Measurements from ENCODE around the gene CHD1.

The CHD1 gene

DNA sequence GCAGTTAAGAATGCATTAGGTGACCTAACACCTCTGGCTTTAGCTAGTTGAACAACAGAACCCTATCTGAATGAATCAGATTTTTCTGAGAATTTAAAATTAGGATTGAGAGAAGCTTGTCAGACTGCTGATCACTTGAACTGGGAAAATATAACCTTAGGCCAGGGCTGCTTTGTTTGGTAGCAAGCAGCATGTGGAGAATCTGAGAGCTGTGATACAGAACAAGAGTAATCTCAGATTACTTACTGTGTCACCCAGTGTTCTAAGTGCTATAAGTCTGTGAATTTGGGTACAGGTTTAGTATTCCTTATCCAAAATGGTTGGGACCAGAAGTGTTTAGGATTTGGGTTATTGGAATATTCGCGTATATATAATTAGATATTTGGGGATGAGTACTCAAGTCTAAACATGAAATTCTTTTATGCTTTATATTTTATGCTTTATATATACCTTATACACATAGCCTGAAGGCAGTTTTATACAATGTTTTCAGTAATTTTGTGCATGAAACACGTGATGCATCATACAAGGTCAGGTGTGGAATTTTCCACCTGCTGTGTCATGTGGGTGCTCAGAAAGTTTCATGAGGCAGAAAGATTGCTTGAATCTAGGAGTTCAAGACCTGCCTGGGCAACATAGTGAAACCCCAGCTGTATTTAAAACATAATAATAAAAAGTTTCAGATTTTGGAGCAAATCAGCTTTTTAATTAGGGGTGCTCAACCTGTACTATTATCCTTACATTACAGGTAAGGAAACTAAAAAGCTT, 8.3 kb upstream of the CHD1 start:
- DNase-seq (ENCODE audit: low spot score): no peak

DNA sequence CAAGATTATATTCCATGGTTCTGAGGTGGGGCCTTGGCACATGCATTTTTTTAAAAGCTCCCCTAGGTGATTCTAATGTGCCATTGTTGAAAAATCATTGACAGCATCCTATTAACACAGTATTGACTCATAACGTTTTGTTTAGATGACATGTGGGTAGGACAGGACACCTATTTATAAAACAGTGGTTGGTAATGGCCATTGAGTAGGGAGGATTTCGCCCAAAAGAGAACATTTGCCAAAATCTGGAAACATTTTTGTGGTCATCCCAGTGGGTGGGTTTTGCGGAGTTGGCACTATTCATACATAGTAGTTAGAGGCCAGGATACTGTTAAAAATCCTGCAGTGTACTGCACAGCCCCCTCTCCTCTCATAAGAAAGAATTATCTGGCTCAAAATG, 6.4 kb upstream of the CHD1 start:
- DNase-seq (ENCODE audit: low spot score): peak; percentile 6

DNA sequence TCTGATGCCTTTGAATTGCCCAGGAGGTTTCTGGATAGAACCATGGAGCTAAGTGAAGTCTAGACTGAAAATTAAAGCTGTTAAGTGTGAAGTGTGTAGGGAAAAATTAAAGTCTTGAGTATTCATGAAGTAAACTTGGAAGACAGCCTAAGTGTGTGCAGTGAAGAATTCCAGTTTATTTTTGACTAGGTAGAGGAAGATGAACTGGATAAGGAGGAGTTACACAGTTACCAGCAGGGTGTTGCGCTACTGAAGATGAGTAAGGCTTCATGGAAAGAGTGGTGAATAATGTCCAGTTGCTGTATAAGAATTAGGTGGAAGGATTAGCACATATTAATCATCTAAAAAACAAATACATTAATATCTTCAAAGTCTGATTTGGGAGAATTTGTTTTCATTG, 5.7 kb upstream of the CHD1 start:
- no peak for DNase-seq (ENCODE audit: low spot score)

DNA sequence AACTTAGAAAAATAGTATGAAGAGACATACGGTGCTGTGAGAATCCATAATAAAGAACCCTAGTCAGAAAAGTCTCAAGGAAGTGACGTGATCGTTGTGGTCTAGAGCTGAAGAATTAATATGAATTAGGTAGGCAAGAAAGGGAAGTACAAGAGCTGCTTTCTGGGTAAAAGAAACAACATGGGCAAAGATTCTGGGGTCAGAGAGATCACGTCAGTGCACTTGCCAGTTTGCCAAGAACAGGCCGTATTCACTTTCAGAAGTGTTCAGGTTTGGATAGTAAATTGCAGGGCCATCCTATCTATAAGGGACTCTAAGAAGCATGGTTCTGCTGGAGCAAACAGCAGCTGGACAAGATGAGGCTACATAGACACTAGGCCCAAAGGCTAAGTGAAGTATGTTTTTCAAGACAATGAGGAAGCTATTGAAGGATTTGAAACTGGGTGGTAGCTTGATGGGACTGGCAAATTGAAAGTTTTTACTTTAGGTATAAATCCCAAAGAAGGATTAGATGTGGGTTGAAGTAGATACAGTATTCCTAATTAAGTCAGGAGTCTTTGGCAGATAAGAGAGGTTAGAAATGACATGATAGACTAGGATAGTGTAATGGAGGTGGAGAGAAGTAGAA, 4.8 kb upstream of the CHD1 start:
- no peak for DNase-seq (ENCODE audit: low spot score)

DNA sequence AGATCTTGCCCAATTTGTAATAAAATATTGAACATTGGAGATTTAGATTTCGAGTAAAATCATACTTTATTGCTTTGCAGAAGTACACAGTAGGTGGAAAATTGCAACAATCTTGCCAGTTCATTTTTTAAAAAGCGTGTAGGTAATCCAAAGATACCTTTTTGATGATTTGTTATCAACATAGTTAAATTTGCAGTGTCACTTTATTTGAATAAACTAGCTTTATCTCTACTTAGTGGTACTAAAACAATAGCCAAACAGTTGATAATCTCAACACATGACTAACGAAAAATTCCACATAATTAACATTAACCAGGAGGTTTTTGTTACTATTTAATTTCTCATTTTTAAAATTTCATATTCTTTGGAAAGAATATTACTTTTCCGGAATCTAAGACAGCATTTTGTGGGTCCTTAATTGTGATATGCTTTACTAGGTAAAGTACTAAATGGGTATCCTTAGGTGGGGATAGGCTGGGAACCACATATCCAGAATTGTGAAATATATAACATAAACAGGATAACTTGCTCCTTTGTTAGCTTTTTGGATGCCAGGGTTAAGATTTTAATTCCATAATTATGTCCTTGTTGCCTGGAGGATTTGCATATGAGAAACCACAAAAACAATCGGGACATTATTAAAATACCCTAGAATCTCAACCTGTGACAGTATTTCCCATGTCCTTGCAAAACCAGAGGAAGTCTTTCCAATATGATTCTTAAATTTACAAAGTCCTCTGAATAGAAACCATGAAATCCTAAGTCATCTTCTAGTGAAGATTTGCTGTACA, 2.4 kb upstream of the CHD1 start:
- no peak for DNase-seq (ENCODE audit: low spot score)

DNA sequence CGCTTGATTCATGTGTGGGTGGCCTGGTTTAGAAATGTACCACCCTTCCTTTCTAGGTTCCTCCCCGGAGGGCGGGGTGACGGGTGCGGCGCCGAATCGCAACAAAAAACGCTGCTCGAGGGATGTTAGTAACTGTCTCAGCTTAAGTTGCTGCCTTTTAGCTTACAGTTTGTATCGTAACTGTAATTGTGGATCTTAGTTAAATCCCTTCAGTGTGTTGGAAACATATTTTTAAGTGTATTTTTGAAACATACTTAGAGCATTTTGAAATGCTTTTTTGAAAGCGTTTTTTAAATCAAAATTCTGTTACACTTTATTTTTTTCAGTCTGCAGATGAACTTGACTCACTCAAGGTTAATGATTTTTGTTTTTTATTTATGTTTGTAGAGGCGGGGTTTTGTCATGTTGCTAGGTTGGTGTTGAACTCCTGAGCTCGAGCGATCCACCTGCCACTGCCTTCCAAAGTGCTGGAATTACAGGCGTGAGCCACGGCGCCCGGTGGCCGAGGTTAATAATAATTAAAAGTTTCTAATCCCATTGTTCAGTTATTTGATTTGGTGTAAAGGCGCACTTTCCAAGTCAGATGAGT, 997 bp upstream of the CHD1 start:
- DNase-seq (ENCODE audit: low spot score): no peak

DNA sequence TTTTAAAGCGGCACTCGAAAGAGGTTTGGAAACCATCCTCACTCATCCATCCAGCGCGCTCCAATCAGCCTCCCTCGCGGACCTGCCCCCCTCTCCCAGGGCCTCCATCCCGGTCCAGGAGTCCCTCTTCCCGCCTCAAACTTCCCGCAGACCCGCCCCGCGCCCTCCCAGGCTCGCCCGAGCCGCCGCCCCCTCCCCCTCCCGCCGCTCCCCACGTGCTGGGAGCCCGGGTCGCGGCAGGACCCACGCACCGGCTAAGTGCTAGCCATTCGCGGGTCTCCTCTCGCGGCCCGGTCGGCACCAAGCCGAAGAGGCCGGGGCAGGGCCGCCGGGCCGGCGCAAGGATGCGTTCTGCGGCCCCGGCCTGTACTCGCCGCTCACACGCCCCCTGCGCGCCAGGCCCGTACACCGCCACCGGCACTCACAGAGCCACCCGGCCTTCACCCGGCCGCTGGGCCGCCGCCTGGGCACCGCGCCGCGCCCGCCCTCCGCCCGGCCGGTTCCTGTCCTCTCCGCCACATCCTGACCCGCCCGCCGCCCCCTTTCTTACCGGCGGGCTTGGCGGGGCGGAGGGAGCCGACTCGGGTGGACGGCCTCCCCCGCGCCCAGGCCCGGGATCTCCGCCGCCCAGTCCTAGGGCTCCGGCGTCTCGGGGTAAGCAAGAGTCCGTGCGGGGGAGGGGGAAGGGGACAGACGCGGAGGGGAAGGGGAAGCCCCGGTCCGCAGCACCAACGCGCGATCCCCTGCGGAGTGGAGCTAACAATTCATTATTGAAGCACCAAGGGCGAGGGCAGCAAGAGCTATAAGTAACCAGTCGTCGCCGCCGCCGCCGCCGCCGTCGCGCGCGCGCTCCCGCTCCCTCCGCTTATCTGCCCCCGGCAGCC, 576 bp downstream of the CHD1 start:
- peak; percentile 60 for DNase-seq (ENCODE audit: low spot score)

DNA sequence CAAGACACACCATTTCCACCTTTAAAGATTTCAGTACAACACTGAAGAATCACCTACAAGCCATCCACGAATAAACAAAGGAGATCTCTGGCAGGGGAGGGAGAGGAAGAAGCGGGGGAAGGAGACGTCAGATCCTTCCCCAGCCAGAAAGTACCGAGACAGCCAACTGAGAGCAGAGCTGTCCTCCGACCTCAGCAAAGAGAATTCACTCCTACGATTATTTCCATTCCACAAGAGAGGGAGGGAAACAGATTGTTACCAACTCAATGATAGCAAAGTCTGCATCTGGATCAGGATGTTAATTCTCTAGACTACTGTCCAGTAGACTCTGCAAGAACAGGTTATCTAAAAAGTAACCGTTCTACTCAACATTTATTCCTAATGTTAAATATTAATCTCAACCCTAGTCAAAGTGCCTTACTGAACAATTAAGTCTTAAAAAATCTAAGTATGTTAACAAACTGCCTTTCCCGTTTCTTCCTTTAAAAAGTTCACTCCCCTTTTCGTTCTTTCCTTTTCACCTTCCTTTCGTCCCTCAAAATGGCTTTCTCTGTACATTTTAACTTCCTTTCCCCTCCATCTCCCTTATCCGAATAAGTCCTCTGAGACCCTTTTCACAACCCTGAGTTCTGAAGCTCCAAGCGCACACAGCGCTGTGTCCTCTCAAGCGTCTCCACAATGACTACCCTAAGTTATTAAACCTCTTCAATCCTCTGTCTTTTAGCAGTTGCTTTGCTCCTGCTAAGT, 1.4 kb downstream of the CHD1 start:
- peak; percentile 48 for DNase-seq (ENCODE audit: low spot score)

DNA sequence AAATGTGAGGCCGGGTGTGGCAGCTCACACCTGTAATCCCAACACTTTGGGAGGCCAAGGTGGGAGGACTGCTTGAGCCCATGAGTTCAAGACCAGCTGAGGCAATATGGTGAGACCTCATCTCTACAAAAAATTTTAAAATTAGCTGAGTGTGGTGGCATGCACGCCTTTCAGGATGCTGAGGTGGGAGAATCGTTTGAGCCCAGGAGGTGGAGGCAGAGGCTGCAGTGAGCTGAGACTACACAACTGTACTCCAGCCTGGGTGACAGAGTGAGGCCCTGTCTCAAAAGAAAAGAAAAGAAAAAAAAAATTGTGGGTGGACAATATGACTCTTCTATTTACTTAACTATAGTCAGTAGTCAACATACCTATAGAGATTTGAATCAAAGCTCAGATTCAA, 4.8 kb downstream of the CHD1 start:
- DNase-seq (ENCODE audit: low spot score): no peak

DNA sequence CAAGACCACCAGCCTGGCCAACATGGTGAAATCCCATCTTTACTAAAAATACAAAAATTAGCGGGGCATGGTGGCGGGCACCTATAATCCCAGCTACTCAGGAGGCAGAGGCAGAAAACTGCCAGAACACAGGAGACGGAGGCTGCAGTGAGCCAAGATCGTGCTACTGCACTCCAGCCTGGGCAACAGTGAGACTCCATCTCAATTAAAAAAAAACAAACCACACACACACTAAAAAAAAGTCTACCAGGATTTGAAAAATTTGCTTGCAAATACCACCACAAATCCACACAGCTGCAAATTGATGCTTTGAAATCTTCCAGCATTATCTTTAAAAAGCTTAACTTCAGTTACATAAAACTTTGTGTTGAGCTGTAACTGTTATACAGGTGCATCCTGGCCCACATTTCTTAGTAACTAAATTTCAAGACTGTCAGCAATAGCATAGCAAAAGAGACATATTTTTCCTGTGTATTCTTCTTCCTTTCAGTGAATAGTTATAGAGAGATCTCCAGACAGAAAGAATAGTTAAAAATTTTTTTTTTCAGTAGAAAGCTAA, 6.8 kb downstream of the CHD1 start:
- DNase-seq (ENCODE audit: low spot score): no peak

DNA sequence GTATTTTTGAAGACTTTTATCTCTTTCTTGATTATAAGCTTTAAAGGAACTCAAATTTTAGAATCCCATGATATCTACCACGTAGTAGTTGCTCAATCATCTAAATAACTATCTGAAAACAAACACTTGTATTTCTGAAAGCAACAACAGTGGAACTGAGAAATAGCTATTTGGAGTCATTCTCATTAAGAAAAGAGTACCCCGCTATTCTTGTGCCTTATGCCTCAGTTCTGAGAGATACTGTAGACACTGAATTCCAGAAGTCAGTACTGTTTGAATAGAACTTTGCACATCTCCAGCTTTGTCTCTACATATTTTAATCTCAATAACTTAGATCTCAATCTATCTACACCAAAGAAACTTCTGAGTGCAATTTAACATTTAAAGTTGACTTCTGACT, 11.4 kb downstream of the CHD1 start:
- no peak for DNase-seq (ENCODE audit: low spot score)

DNA sequence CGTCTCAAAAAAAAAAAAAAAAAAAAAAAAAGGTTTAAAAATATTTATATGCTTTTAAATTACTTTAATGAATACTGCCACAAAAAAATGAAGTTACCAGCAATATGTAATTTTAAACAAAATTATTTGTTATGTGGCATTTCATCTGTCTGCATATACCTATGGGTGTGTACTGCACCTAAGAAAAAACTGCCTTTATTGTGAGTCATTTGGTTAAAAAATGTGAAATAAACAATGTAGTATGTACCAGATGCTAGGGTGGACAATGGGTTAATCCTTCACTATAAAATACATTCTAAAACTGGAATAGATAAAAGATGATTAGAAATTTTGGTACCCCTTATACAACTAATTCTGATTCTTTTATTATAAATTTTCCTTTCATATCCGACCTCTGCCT, 12.3 kb downstream of the CHD1 start:
- DNase-seq (ENCODE audit: low spot score): no peak

DNA sequence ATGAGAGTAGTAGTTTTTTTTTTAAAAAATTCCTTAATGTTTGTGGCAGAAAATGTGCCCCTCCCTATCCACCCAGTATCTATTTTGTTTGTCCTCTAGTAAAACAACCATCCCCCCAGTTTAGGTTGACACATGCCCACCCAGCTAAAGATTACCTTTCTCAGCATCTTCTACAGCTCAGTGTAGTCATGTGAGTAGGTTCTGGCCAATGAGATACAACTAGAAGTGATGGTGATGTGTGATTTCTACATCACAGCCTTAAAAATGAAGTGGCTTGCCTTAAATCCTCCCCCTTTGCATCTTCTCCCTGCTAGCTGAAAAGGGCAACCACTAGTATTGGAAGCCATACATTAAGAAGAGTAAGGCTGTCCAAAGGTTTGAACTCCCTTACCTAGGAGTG, 14.9 kb downstream of the CHD1 start:
- DNase-seq (ENCODE audit: low spot score): no peak

DNA sequence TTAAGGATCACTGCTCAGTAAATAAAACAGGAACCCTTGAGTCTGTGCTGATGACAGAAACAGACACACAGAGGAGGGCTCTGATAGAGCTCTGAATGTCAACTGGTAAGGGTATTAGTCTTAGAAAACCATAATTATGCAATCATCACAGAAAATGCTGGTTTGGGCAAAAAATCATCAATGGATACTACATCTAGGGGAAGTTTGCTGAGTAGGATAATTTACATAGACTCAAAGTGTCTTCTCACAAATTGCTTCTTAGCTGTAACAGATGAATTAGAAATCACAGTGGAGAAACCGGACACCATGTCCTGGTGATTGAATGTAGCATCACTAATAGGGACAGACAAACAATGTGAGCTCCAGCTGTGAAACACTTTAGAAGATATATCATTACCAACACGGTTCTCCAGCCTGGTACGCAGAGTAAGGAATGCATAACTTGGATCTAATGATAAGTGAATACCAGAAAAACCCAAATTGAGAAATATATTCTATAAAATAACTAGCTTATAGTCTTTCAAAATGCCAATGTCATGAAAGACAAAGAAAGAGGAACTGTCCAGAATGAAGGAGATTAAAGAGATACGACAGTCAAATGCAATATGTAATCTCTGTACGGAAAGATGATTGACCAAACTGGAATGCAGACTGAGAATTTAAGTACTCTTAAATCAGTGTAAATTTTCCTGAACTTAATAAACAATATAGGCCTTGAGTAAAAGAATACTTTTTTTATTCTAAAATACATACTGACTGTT, 17.3 kb downstream of the CHD1 start:
- DNase-seq (ENCODE audit: low spot score): no peak

DNA sequence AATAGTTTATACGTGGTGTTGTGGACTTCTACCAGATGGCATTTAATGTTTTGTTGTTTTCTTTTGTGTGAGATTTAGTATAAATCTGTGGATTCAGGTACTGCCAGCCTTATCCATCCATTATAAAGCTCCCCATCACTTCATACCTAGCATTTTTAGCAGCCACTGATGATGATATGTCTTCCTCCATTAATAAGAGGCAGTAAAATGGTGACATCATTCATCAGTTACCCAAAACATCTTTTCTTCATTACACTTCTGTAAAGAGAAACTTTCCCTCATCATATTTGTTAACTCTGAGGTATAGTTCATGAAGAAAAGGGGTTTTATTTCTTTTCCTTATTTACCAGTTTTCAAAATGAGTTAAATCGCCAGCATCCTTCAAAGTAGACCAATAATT, 19.4 kb downstream of the CHD1 start:
- no peak for DNase-seq (ENCODE audit: low spot score)

DNA sequence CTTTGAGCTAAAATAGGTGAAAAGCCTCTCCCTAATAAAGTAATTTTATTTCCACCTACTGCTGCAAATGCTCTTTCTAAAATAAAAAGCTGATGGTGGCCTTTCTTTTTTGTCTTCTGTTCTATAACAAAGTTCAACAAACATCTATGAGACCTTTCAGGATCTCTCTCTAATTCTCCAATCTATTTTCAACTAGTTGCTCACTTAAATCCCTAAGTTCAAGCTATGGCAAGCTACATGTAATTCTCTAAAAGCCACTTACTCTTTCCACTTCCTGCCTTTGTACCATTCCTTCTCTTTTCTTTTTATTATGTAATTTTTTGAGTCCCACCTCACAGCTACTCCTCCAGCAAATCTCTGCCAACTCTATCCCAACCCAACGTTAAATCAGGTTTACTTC, 20.9 kb downstream of the CHD1 start:
- DNase-seq (ENCODE audit: low spot score): no peak

DNA sequence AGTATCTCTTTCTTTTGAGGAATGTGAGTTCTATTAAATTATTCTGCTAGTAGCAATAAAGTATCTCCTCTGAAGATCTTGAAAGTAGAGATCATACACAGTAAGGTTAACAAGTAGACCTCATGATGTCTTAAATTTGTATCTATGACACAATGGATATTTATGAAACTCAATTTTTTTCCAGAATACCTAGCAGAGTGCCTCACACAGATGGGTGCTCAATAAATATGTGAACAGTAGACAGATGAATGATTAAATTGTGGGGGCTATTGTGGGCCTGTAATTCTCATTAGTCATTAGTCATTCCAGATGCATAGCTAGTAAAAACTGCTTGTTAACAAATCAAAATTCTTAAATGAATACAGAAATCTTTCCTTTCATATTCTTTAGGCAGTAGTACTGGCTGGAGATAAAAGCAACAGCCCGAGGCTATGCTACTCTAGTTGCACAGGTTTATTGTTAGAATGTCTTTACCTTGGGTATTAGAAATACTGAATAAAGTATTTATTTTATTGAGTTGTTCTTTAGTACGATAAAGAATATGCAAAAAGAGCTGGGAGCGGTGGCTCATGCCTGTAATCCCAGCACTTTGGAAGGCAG, 22.0 kb downstream of the CHD1 start:
- DNase-seq (ENCODE audit: low spot score): no peak

DNA sequence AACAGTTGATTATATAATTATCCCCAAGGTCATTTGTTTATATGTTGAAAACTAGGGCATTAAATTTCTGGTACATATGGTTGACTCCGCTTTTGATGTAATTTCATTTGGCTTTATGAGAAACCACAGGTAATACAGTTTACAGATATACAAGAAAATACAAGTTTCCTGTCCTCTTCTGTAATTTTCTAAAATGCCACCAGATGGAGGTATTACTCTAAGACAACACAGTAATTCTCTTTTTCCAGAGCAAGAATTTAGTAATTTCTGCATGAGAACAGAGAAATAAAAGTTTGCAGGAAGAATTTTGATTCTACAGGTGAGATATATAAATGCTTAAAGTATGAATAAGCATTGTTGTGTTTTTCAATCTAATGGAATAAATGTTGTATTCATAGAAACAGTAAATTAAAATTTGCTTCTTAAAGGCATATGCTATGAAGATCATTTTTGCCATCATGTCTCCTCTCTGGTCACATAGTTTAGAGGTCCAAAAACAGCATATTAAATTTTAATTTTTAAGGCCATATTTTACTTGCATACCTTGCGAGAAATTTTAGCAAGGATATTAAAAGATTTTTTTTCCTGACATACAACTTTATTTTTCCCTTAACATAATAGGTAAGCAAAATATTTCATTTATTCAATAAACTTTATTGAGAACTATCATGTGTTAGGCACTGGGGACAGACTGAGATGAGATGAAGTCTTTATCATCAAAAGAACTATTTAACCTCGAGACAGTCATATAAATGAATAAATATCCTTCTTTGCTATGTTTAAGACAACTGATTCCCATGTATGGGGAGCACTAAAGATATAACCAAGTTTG, 22.7 kb downstream of the CHD1 start:
- peak; percentile 26 for DNase-seq (ENCODE audit: low spot score)

DNA sequence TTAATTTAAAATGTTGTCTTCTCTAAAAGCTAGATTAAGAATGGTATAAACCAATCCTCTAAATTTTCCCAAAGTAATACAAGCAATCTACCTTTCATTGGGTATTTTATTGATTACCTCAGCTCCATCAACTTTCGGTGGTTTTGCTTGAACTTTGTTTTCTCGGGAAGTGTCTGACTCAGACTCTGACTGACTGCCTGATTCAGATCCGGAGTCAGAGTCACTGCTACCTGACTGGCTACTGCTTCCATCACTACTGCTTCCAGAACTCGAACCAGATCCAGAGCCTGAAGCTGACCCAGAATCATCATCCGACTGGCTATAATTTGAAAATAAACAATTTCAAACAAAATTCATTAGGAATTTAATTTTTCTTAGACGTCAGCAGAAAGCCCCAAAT, 24.0 kb downstream of the CHD1 start:
- no peak for DNase-seq (ENCODE audit: low spot score)
